Left lung (tissue), 10 donors: ENCODE data around the gene TIMM8B. TPM values are rescaled to one million over a fixed set of nuclear protein-coding genes. Genes with fewer than 3 reads are reported as not detected.
A peak's percentile ranks its signal among the peaks of the same experiment; 100 is the strongest.
"Not testable (repeated sequence)": the region's sequence is repeated elsewhere in the genome, so short reads cannot be mapped to it uniquely, and the experiment has no call there.

ENCODE experiments used
- ATAC-seq: fragments of 200-7000 bp; cut with Tn5 transposase; one replicate; pipeline ENCODE4 v1.9.1; 2020; ENCODE audit warnings: moderate library complexity
- DNase-seq, 4 donors: peaks; one replicate each; pipeline ENCODE4 v3.0.0-alpha.2; 2013 to 2020
- H3K27ac ChIP-seq, 2 donors: fragments of 200-600 bp; sonication (generic) in 1 of 2; one replicate each; pipeline versions ENCODE4 v1.5.0 to v1.8.0; 2020 to 2021
- H3K27me3 ChIP-seq, 2 donors: fragments of 200-600 bp; sonication (generic) in 1 of 2; one replicate each; pipeline versions ENCODE4 v1.5.0 to v1.8.0; 2020 to 2021
- H3K36me3 ChIP-seq, 2 donors: fragments of 200-600 bp; sonication (generic) in 1 of 2; one replicate each; pipeline versions ENCODE4 v1.5.0 to v1.8.0; 2020 to 2021
- H3K4me1 ChIP-seq, 2 donors: fragments of 200-600 bp; one replicate each; pipeline ENCODE4 v1.8.0; 2021
- H3K4me3 ChIP-seq, 2 donors: fragments of 200-600 bp; sonication (generic) in 1 of 2; one replicate each; pipeline versions ENCODE4 v1.5.0 to v1.8.0; 2020 to 2021; ENCODE audit warnings: mild to moderate bottlenecking in 1 of 2
- H3K9me3 ChIP-seq, 2 donors: fragments of 200-600 bp; sonication (generic) in 1 of 2; one replicate each; pipeline versions ENCODE4 v1.5.0 to v1.8.0; 2020 to 2021
- intact Hi-C, 2 donors: fragments of 100-400 bp; cut with DNase I; formaldehyde crosslinking; loops; one replicate each; pipeline versions ENCODE4 v1.11.2 to v1.14.2; 2022
- polyA plus RNA-seq, 6 donors: library from polyadenylated mRNA; unstranded; fragments of 120-200 nt; gene quantifications; one replicate each; pipeline ENCODE4 v1.2.1, GENCODE V29; 2013; ENCODE audit not compliant: insufficient read length in 6 of 6
- total RNA-seq, 2 donors: library from RNA; stranded (reverse); fragmentation: NEBNext Ultra II Directional; extraction: Animal tissue kit (Norgen Biotek cat#: 25700); gene quantifications; one replicate each; pipeline ENCODE4 v1.2.1, GENCODE V29; 2021
- TF ChIP-seq, protein P1 (sequence below), 2 donors: fragments of 200-600 bp; sonication (generic) in 1 of 2; IDR thresholded peaks; one replicate each; pipeline versions ENCODE4 v1.5.0 to v1.8.0; 2021; ENCODE audit warnings: antibody characterized with exemption in 2 of 2
- donor health status: DM: no; HTN: yes; CAD: no.
- donor health status: DM: no; HTN: no; CAD: no.

Gene TIMM8B
- total and polyA plus RNA-seq, 8 donors, result 55.1 to 64.5 (median 59.3) TPM

GRCh38 chr11:112058103-112058502, 28.5 kb downstream of the TIMM8B start:
- no peak for ATAC-seq
- intact Hi-C loops, result no loop called here
- H3K27ac ChIP-seq, result no peak overlapping the region
- H3K4me1 ChIP-seq, result no peaks in the 10 kb centered on the region
- no peak overlapping the region for H3K4me3 ChIP-seq
- H3K36me3 ChIP-seq, result peaks cover 4 to 69% of the 10 kb centered on the region in 2 donors
- TF ChIP-seq, protein P1, sequence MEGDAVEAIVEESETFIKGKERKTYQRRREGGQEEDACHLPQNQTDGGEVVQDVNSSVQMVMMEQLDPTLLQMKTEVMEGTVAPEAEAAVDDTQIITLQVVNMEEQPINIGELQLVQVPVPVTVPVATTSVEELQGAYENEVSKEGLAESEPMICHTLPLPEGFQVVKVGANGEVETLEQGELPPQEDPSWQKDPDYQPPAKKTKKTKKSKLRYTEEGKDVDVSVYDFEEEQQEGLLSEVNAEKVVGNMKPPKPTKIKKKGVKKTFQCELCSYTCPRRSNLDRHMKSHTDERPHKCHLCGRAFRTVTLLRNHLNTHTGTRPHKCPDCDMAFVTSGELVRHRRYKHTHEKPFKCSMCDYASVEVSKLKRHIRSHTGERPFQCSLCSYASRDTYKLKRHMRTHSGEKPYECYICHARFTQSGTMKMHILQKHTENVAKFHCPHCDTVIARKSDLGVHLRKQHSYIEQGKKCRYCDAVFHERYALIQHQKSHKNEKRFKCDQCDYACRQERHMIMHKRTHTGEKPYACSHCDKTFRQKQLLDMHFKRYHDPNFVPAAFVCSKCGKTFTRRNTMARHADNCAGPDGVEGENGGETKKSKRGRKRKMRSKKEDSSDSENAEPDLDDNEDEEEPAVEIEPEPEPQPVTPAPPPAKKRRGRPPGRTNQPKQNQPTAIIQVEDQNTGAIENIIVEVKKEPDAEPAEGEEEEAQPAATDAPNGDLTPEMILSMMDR (IDR thresholded peaks at IDR 0.05), result no peak
- no peak for DNase-seq
- no peaks in the 10 kb centered on the region for H3K27me3 ChIP-seq
- H3K9me3 ChIP-seq, result no peaks in the 10 kb centered on the region

- Histone ChIP-seq H3K4me3 (no peak overlapping the region), H3K9me3 (no peaks in the 10 kb centered on the region), H3K27ac (peak overlapping the region in 1 of 2 donors; percentile 23), H3K27me3 (no peaks in the 10 kb centered on the region), H3K4me1 (no peaks in the 10 kb centered on the region), H3K36me3 (peaks cover 4 to 69% of the 10 kb centered on the region in 2 donors)
- DNase-seq (peak in 1 of 4 donors; percentile 17), ATAC-seq (peak; percentile 41)
- intact Hi-C loops, result no loop called here
- TF ChIP-seq, protein P1 (IDR thresholded peaks at IDR 0.05), result no peak
Observed at GRCh38 chr11:112057170-112057569, 29.4 kb downstream of the TIMM8B start.

DNA sequence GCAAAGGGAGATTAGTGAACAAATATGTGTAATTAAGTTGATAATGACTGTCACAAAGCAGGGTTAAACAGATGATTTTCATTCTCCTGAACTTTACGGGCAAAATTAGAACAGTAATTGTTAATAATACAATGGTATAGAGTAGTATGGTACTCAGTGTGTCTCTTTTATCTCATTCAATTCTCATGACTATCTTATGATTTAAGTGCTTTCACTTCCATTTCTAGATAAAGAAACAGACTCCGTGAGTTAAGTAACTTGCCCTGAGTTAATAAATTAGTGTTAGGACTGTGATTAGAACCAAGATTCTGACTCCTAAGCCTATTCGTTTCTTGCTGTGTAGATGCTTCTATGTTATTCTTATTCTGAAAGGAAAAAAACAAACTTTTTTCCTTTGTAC, 34.8 kb downstream of the TIMM8B start:
- no peaks in the 10 kb centered on the region for H3K27me3 ChIP-seq
- ATAC-seq (no peak), DNase-seq (no peak)

DNA sequence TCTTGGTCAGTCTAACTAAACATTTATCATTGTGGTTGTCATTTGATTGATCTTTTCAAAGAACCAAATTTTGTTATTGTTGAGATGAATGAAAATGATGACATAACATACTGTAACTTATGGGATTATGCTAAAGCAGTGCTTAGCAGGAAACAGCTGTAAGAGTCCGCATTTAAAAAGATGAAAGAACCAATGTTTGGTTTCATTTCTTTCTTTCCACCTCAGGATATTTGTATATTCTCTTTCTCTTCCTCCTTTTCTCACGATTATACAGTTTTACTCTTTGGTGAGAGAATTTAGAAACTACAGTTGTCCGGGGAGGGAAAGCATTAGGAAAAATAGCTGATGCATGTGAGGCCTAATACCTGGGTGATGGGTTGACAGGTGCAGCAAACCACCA, 35.8 kb downstream of the TIMM8B start:
- Histone ChIP-seq H3K4me3 (no peak overlapping the region), H3K9me3 (no peaks in the 10 kb centered on the region), H3K27me3 (no peaks in the 10 kb centered on the region), H3K27ac (no peak overlapping the region), H3K36me3 (peaks cover 0 to 77% of the 10 kb centered on the region in 2 donors), H3K4me1 (peaks cover 0 to 6% of the 10 kb centered on the region in 2 donors)
- no peak for ATAC-seq
- intact Hi-C loops, result no loop called here
- no peak for DNase-seq
- TF ChIP-seq, protein P1 (IDR thresholded peaks at IDR 0.05), result no peak

More for the DNA sequence above, 34.8 kb downstream of the TIMM8B start:
- intact Hi-C loops, result no loop called here
- Histone ChIP-seq H3K4me1 (peaks cover 0 to 6% of the 10 kb centered on the region in 2 donors), H3K9me3 (no peaks in the 10 kb centered on the region), H3K27ac (no peak overlapping the region), H3K4me3 (no peak overlapping the region), H3K36me3 (peaks cover 4 to 66% of the 10 kb centered on the region in 2 donors)
- TF ChIP-seq, protein P1 (IDR thresholded peaks at IDR 0.05), result no peak

- peaks cover 0 to 79% of the 10 kb centered on the region in 2 donors for H3K36me3 ChIP-seq
- ATAC-seq (no peak), DNase-seq (no peak)
- TF ChIP-seq, protein P1 (IDR thresholded peaks at IDR 0.05), result no peak
- H3K27me3 ChIP-seq, result no peaks in the 10 kb centered on the region
- no peak overlapping the region for H3K4me3 ChIP-seq
- intact Hi-C loops, result no loop called here
- no peaks in the 10 kb centered on the region for H3K9me3 ChIP-seq
- peaks cover 0 to 6% of the 10 kb centered on the region in 2 donors for H3K4me1 ChIP-seq
- H3K27ac ChIP-seq, result no peak overlapping the region
Observed at GRCh38 chr11:112049777-112050176, 36.8 kb downstream of the TIMM8B start.

- H3K27ac ChIP-seq, intact Hi-C loops: not testable (repeated sequence)
Observed at GRCh38 chr11:112048256-112048655, 38.3 kb downstream of the TIMM8B start.

DNA sequence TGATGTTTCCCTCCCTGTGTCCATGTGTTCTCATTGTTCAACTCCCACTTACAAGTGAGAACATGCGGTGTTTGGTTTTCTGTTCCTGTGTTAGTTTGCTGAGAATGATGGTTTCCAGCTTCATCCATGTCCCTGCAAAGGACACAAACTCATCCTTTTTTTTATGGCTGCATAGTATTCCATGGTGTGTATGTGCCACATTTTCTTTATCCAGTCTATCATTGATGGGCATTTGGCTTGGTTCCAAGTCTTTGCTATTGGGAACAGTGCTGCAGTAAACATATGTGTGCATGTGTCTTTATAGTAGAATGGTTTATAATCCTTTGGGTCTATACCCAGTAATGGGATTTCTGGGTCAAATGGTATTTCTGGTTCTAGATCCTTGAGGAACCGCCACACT, 39.9 kb downstream of the TIMM8B start:
- H3K27me3 ChIP-seq, DNase-seq, H3K9me3 ChIP-seq, H3K4me1 ChIP-seq, H3K27ac ChIP-seq, ATAC-seq, intact Hi-C loops, H3K4me3 ChIP-seq: not testable (repeated sequence)
- H3K36me3 ChIP-seq, result peaks cover 0 to 77% of the 10 kb centered on the region in 2 donors

More at GRCh38 chr11:112048256-112048655, 38.3 kb downstream of the TIMM8B start:
- peaks cover 0 to 79% of the 10 kb centered on the region in 2 donors for H3K36me3 ChIP-seq
- DNase-seq, H3K4me3 ChIP-seq, H3K9me3 ChIP-seq, H3K27me3 ChIP-seq, H3K4me1 ChIP-seq, ATAC-seq: not testable (repeated sequence)
